Measurements from ENCODE around the gene CMTM7.
"Not testable (repeated sequence)": the region's sequence is repeated elsewhere in the genome, so short reads cannot be mapped to it uniquely, and the experiment has no call there.

CMTM7 gene

DNA sequence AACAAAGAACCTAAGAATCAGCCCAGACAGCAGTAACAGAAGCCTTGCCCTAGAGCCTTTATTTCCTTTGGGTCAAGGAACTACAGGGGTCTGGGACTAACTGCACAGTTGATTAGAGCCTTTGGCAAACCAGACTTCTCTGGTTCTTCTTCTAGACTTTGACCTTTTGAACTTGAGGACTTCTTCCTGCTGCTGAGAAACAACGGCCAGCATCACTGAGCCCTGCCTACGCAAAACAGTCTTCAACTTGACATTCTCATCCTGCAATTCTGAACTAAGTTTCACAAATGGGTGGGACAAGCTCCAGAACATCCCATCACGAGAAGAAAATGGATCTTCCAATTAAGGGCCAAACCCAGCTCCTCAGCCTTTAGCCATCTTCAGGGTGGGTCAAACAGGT lies 79.6 kb downstream of the CMTM7 start:
- Histone ChIP-seq H3K4me3 (ENCODE audit: low read length) (no peak overlapping the region), H3K79me2 (ENCODE audit: control insufficient read depth, low read length) (no peaks in the 10 kb centered on the region), H4K20me1 (ENCODE audit: control insufficient read depth, insufficient read depth, low read depth, low read length) (no peaks in the 10 kb centered on the region), H3F3A (ENCODE audit: control insufficient read depth, insufficient read depth) (no peaks in the 10 kb centered on the region), H3K27me3 (ENCODE audit: control insufficient read depth, low read length) (no peaks in the 10 kb centered on the region), H3K4me2 (ENCODE audit: low read length) (no peak overlapping the region), H3K36me3 (ENCODE audit: control insufficient read depth, low read length) (peaks cover 6% of the 10 kb centered on the region), H3K27ac (ENCODE audit: low read depth, low read length) (no peak overlapping the region), H3K4me1 (ENCODE audit: control insufficient read depth, low read length) (peaks cover 35% of the 10 kb centered on the region), H3K9me3 (ENCODE audit: control insufficient read depth, insufficient read depth, low read length) (no peaks in the 10 kb centered on the region), H3K9me2 (replicated peaks; ENCODE audit: control insufficient read depth, low read length) (no peaks in the 10 kb centered on the region)
- TF ChIP-seq, protein P1, sequence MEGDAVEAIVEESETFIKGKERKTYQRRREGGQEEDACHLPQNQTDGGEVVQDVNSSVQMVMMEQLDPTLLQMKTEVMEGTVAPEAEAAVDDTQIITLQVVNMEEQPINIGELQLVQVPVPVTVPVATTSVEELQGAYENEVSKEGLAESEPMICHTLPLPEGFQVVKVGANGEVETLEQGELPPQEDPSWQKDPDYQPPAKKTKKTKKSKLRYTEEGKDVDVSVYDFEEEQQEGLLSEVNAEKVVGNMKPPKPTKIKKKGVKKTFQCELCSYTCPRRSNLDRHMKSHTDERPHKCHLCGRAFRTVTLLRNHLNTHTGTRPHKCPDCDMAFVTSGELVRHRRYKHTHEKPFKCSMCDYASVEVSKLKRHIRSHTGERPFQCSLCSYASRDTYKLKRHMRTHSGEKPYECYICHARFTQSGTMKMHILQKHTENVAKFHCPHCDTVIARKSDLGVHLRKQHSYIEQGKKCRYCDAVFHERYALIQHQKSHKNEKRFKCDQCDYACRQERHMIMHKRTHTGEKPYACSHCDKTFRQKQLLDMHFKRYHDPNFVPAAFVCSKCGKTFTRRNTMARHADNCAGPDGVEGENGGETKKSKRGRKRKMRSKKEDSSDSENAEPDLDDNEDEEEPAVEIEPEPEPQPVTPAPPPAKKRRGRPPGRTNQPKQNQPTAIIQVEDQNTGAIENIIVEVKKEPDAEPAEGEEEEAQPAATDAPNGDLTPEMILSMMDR (IDR thresholded peaks at IDR 0.05; ENCODE audit: low read depth, low read length, poor library complexity, severe bottlenecking): no peak
- no peak for TF ChIP-seq EZH2phosphoT487 (IDR thresholded peaks at IDR 0.05; ENCODE audit: borderline replicate concordance, low read length)

DNA sequence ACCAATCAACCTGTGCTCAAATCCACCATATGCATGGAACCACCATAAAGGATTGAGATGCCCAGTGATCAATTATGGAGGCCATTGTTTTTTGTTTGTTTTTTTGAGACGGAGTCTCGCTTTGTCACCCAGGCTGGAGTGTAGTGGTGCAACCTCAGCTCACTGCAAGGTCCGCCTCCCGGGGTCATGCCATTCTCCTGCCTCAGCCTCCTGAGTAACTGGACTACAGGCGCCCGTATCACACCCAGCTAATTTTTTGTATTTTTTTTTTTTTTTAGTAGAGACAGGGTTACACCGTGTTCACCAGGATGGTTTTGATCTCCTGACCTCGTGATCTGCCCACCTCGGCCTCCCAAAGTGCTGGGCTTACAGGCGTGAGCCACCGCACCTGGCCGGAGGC lies 80.5 kb downstream of the CMTM7 start:
- H4K20me1 ChIP-seq (ENCODE audit: control insufficient read depth, insufficient read depth, low read depth, low read length); H3K4me2 ChIP-seq (ENCODE audit: low read length); H3K4me3 ChIP-seq (ENCODE audit: low read length); H3F3A ChIP-seq (ENCODE audit: control insufficient read depth, insufficient read depth); H3K9me2 ChIP-seq (replicated peaks; ENCODE audit: control insufficient read depth, low read length); H3K36me3 ChIP-seq (ENCODE audit: control insufficient read depth, low read length); H3K79me2 ChIP-seq (ENCODE audit: control insufficient read depth, low read length); H3K27me3 ChIP-seq (ENCODE audit: control insufficient read depth, low read length); H3K9me3 ChIP-seq (ENCODE audit: control insufficient read depth, insufficient read depth, low read length); H3K27ac ChIP-seq (ENCODE audit: low read depth, low read length): not testable (repeated sequence)
- H3K4me1 ChIP-seq (ENCODE audit: control insufficient read depth, low read length): peaks cover 36% of the 10 kb centered on the region

DNA sequence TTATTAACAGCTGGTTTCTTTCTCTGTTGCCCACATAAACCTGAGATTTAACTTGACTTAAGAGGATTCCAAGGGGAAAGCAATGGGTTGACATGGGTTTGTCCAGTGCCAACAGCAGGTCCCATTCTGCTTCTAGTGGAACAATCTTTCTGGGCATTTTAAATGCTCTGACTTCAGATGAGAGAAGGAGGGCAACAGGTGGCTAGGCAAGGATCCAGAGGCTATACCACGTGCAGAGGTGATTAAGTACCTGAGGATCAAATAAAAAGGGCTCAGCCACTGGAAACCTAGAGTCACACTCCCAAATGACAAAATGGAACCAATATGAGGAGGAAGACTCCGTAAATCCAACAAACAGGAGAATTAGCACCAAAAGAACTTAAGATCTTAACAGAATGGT lies 82.5 kb downstream of the CMTM7 start:
- peaks cover 29% of the 10 kb centered on the region for H3K4me1 ChIP-seq (ENCODE audit: control insufficient read depth, low read length)
- no peak overlapping the region for H3K4me3 ChIP-seq (ENCODE audit: low read length)
- H3F3A ChIP-seq (ENCODE audit: control insufficient read depth, insufficient read depth): no peaks in the 10 kb centered on the region; the same call in 1 of the 2 replicates
- no peaks in the 10 kb centered on the region for H3K9me3 ChIP-seq (ENCODE audit: control insufficient read depth, insufficient read depth, low read length)
- H3K27ac ChIP-seq (ENCODE audit: low read depth, low read length): no peak overlapping the region
- H3K79me2 ChIP-seq (ENCODE audit: control insufficient read depth, low read length): no peaks in the 10 kb centered on the region
- no peaks in the 10 kb centered on the region for H3K27me3 ChIP-seq (ENCODE audit: control insufficient read depth, low read length)
- peaks cover 13% of the 10 kb centered on the region for H3K36me3 ChIP-seq (ENCODE audit: control insufficient read depth, low read length)
- no peaks in the 10 kb centered on the region for H3K9me2 ChIP-seq (replicated peaks; ENCODE audit: control insufficient read depth, low read length)
- H4K20me1 ChIP-seq (ENCODE audit: control insufficient read depth, insufficient read depth, low read depth, low read length): no peaks in the 10 kb centered on the region
- H3K4me2 ChIP-seq (ENCODE audit: low read length): no peak overlapping the region
- no peak for TF ChIP-seq EZH2phosphoT487 (IDR thresholded peaks at IDR 0.05; ENCODE audit: borderline replicate concordance, low read length)
- TF ChIP-seq, protein P1 (IDR thresholded peaks at IDR 0.05; ENCODE audit: low read depth, low read length, poor library complexity, severe bottlenecking): no peak

DNA sequence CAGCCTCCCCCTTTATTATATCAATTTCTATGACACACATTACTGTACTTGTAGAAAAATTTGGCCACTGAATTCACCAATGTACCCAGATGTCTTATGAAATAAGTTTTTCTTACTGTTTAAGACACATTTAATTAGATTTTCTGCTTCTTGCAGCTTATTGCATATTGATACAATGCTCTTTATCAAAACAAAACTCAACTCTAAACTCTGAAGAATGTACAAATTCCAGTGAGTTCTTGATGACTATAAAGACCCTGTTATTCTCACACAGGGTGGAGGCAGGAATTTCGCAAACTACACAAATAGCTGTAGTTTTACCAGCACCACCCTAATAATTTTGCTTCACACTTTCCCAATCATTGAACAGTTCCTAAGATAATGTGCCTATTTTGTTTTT lies 89.0 kb downstream of the CMTM7 start:
- no peaks in the 10 kb centered on the region for H3K79me2 ChIP-seq (ENCODE audit: control insufficient read depth, low read length)
- no peaks in the 10 kb centered on the region for H4K20me1 ChIP-seq (ENCODE audit: control insufficient read depth, insufficient read depth, low read depth, low read length)
- no peak overlapping the region for H3K27ac ChIP-seq (ENCODE audit: low read depth, low read length)
- no peaks in the 10 kb centered on the region for H3K9me2 ChIP-seq (replicated peaks; ENCODE audit: control insufficient read depth, low read length)
- peaks cover 32% of the 10 kb centered on the region for H3K4me1 ChIP-seq (ENCODE audit: control insufficient read depth, low read length)
- no peaks in the 10 kb centered on the region for H3K27me3 ChIP-seq (ENCODE audit: control insufficient read depth, low read length)
- peaks cover 14% of the 10 kb centered on the region for H3F3A ChIP-seq (ENCODE audit: control insufficient read depth, insufficient read depth)
- no peak overlapping the region for H3K4me3 ChIP-seq (ENCODE audit: low read length)
- TF ChIP-seq EZH2phosphoT487 (IDR thresholded peaks at IDR 0.05; ENCODE audit: borderline replicate concordance, low read length): no peak
- TF ChIP-seq, protein P1 (IDR thresholded peaks at IDR 0.05; ENCODE audit: low read depth, low read length, poor library complexity, severe bottlenecking): no peak
- peaks cover 51% of the 10 kb centered on the region for H3K36me3 ChIP-seq (ENCODE audit: control insufficient read depth, low read length)
- H3K4me2 ChIP-seq (ENCODE audit: low read length): no peak overlapping the region
- H3K9me3 ChIP-seq (ENCODE audit: control insufficient read depth, insufficient read depth, low read length): no peaks in the 10 kb centered on the region

All from DOHH2 (cell line).